GM12878 (cell line): ENCODE data around the gene RRBP1. TPM values are rescaled to one million over a fixed set of nuclear protein-coding genes. Genes with fewer than 3 reads are reported as not detected.
A peak's percentile ranks its signal among the peaks of the same experiment; 100 is the strongest.

Experiments
- ATF7 ChIP-seq: fragments of 450-650 bp; IDR thresholded peaks from 2 replicates; pipeline ENCODE4 v1.6.1; 2016; ENCODE audit warnings: low read depth, mild to moderate bottlenecking
- BACH1 ChIP-seq: fragments of 450-650 bp; IDR thresholded peaks from 2 replicates; pipeline ENCODE4 v1.6.1; 2017; ENCODE audit warnings: mild to moderate bottlenecking, borderline replicate concordance
- CHD1 ChIP-seq: IDR thresholded peaks from 2 replicates; pipeline ENCODE4 v1.6.1; 2012; ENCODE audit warnings: low read depth, low read length, improper control_type of control experiment
- CREB1 ChIP-seq: IDR thresholded peaks from 2 replicates; pipeline ENCODE4 v1.6.1; 2012; ENCODE audit warnings: low read depth, mild to moderate bottlenecking, inconsistent platforms
- CREM ChIP-seq: IDR thresholded peaks from 2 replicates; pipeline ENCODE4 v1.6.1; 2014; ENCODE audit warnings: antibody characterized with exemption, low read depth
- CUX1 ChIP-seq: IDR thresholded peaks from 2 replicates; pipeline ENCODE4 v1.6.1; 2012; ENCODE audit warnings: improper control_type of control experiment, low read depth, low read length; ENCODE audit not compliant: insufficient replicate concordance
- E2F8 ChIP-seq: fragments of 450-650 bp; IDR thresholded peaks from 2 replicates; pipeline ENCODE4 v1.6.1; 2018; ENCODE audit warnings: mild to moderate bottlenecking, low read depth, moderate library complexity; ENCODE audit not compliant: partially characterized antibody
- ESRRA ChIP-seq: IDR thresholded peaks from 2 replicates; pipeline ENCODE4 v1.6.1; 2012; ENCODE audit warnings: mild to moderate bottlenecking, low read length, improper control_type of control experiment
- HCFC1 ChIP-seq: fragments of 150-350 bp; IDR thresholded peaks from 2 replicates; pipeline ENCODE4 v1.6.1; 2014; ENCODE audit warnings: low read length
- HSF1 ChIP-seq: fragments of 150-350 bp; IDR thresholded peaks from 2 replicates; pipeline ENCODE4 v1.6.1; 2014; ENCODE audit warnings: mild to moderate bottlenecking, low read depth, low read length
- IKZF1 ChIP-seq: fragments of 450-650 bp; conservative IDR thresholded peaks from 2 replicates; pipeline ENCODE4 v1.6.1; 2017; ENCODE audit warnings: antibody characterized with exemption, mild to moderate bottlenecking
- IKZF2 ChIP-seq, 2 experiments: fragments of 450-650 bp; IDR thresholded peaks; 2 replicates each; pipeline ENCODE4 v1.6.1; 2017; ENCODE audit warnings: mild to moderate bottlenecking in 2 of 2, moderate library complexity in 2 of 2
- MAX ChIP-seq: IDR thresholded peaks from 2 replicates; pipeline ENCODE4 v1.6.1; 2012; ENCODE audit warnings: low read depth, low read length, improper control_type of control experiment
- MEF2A ChIP-seq: IDR thresholded peaks from 2 replicates; pipeline ENCODE4 v1.6.1; 2011; ENCODE audit warnings: low read depth, mild to moderate bottlenecking, low read length, moderate library complexity; ENCODE audit not compliant: insufficient read depth
- MTA2 ChIP-seq: fragments of 450-650 bp; IDR thresholded peaks from 2 replicates; pipeline ENCODE4 v1.6.1; 2016; ENCODE audit warnings: low read depth, mild to moderate bottlenecking, moderate library complexity
- NBN ChIP-seq: fragments of 450-650 bp; IDR thresholded peaks from 2 replicates; pipeline ENCODE4 v1.6.1; 2016
- NFIC ChIP-seq: IDR thresholded peaks from 2 replicates; pipeline ENCODE4 v1.6.1; 2012; ENCODE audit warnings: low read depth, mild to moderate bottlenecking, inconsistent platforms, low read length, moderate library complexity
- POLR2A ChIP-seq: IDR thresholded peaks from 2 replicates; pipeline ENCODE4 v1.6.1; 2011; ENCODE audit warnings: low read depth, mild to moderate bottlenecking, low read length
- RUNX3 ChIP-seq: IDR thresholded peaks from 2 replicates; pipeline ENCODE4 v1.6.1; 2012; ENCODE audit warnings: low read length, inconsistent platforms
- SREBF1 ChIP-seq: IDR thresholded peaks from 2 replicates; pipeline ENCODE4 v1.6.1; 2012; ENCODE audit warnings: mild to moderate bottlenecking, low read length
- SREBF2 ChIP-seq: IDR thresholded peaks from 2 replicates; pipeline ENCODE4 v1.6.1; 2012; ENCODE audit warnings: mild to moderate bottlenecking, low read length
- STAT3 ChIP-seq: IDR thresholded peaks from 2 replicates; pipeline ENCODE4 v1.6.1; 2011; ENCODE audit warnings: low read depth, low read length, improper control_type of control experiment
- TCF3 ChIP-seq: IDR thresholded peaks from 2 replicates; pipeline ENCODE4 v1.6.1; 2012; ENCODE audit warnings: low read depth, mild to moderate bottlenecking, low read length, borderline replicate concordance; ENCODE audit not compliant: insufficient read depth
- polyA plus RNA-seq, 11 experiments: library from polyadenylated mRNA; depleted of rRNA in 4 of 11; unstranded in 6 of 11; stranded (reverse) in 5 of 11; fragments of >200 nt; fragmentation: Nextera tagmentation in 4 of 11; fragmentation: Illumina TruSeq in 1 of 11; extraction: Ambion mirVana in 4 of 11; extraction: Trizol in 1 of 11; gene quantifications; 1 replicate in 1 of 11; 2 replicates in 10 of 11; pipeline versions ENCODE4 v1.2.1 to v1.2.3, GENCODE V29; 2011 to 2016; ENCODE audit warnings: inconsistent platforms in 2 of 11, missing spikeins in 2 of 11, low read depth in 1 of 11
- total RNA-seq, 4 experiments: library from RNA; depleted of rRNA in 3 of 4; stranded (reverse); fragments of >200 nt in 3 of 4; fragmentation: Illumina TruSeq in 1 of 4; extraction: Trizol in 1 of 4; gene quantifications; 2 replicates each; pipeline versions ENCODE4 v1.2.1 to v1.2.3, GENCODE V29; 2013 to 2021

RRBP1 gene
- total and polyA plus RNA-seq, 10 of the 15 experiments (the other 5 are each of a cell fraction or from before 2014, with no cell fraction given), result 1.2 to 57.4 (median 24.6) TPM

GRCh38 chr20:17569616-17570346 is 112.3 kb downstream of the RRBP1 start, which contains the start of gene DSTN (continued):
- TF ChIP-seq E2F8, result no peak
- TF ChIP-seq HSF1, result no peak
- TF ChIP-seq SREBF2, result no peak
- TF ChIP-seq BACH1, result peak; percentile 40; the same call in 1 of the 2 replicates
- no peak for TF ChIP-seq MEF2A
- TF ChIP-seq NFIC, result no peak
- TF ChIP-seq TCF3, result 0 out of 2 replicates have a peak, but pooled peaks have one; percentile 34
- TF ChIP-seq CREM, result peak; percentile 50
- no peak for TF ChIP-seq CHD1
- peak; percentile 49 for TF ChIP-seq IKZF1
- no peak for TF ChIP-seq MTA2
- TF ChIP-seq POLR2A, result peak; percentile 88
- no peak for TF ChIP-seq ESRRA
- TF ChIP-seq IKZF2 (IDR thresholded peaks at IDR 0.05), result no peak
- no peak for TF ChIP-seq RUNX3
- no peak for TF ChIP-seq ATF7
- TF ChIP-seq SREBF1, result no peak
- no peak for TF ChIP-seq NBN
- no peak for TF ChIP-seq STAT3
- TF ChIP-seq CUX1, result no peak
- TF ChIP-seq HCFC1, result no peak
- no peak for TF ChIP-seq MAX
- peak; percentile 73; the same call in 1 of the 2 replicates for TF ChIP-seq CREB1
